HG03469 (cell line): ENCODE measurements around the gene PEX26.
"Not testable (repeated sequence)": the region's sequence is repeated elsewhere in the genome, so short reads cannot be mapped to it uniquely, and the experiment has no call there.

Source experiments
- ATAC-seq: cut with Tn5 transposase; IDR thresholded peaks from one replicate; pipeline ENCODE4 v1.9.1; 2021; ENCODE audit warnings: mild to moderate bottlenecking, moderate library complexity, moderate number of reproducible peaks; ENCODE audit not compliant: unreplicated experiment

Gene PEX26

DNA sequence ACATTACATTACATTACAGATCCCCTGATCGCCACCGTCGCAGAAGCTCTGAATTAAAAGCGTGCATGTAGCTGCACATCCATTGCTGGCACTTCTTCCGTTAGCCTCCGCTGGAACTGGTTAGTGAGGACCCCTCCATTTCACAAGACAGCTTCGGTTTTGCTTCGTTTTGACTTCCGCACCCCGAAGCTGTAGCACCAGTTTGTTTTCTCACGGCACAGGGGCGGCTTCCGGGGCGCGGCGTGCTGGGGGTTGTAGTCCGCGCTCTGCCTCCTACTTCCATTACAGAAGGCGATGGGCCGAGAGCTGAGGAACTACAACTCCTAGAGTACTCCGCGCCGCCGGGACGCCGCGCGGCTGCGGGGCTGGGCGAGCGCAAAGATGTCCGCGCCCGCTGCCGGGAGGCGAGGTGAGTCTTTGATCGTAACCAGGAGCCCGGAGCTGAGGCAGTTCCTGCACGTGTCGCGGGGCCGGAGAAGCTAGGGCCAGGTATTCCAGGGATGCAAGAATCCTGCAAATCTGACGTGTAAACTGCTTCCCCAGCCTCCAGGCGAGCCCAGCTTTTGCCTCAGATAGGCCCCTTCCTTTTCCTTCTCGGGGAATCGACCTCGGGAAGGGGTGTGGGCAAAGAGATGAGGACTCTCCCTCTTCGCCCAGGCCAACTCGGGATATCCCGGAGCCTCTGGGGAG, at the start of gene PEX26:
TSS of gene PEX26 (plus strand) at position 352 of the 690 bp plus-strand sequence. CDS start 387 bp downstream, outside the sequence.
- ATAC-seq = peak; percentile 76

- ATAC-seq = no peak
Measured at GRCh38 chr22:18028817-18029527, 48.8 kb upstream of the PEX26 start.

DNA sequence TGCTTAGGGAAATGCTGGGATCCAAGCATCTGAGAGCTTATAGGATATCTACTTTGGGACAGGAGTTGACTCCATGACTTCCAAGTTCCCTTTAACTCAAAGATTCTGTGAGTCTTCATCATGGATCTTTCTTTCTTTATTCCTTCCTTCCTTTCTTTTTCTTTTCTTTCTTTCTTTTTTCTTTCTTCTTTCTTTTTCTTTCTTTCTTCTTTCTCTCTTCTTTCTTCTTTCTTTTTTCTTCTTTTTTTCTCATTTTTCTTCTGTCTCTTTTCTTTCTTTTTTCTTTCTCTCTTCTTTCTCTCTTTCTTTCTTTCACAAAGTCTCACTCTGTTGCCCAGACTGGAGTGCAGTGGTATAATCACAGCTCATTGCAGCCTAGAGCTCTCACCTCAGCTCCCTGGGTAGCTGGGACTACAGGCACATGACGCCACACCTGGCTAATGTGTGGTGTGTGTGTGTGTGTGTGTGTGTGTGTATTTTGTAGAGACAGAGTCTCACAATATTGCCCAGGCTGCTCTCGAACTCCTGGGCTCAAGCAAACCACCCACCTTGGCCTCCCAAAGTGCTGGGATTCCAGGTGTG, 48.0 kb upstream of the PEX26 start:
- no peak for ATAC-seq

GRCh38 chr22:18031695-18032454, 45.9 kb upstream of the PEX26 start:
- ATAC-seq = no peak

DNA sequence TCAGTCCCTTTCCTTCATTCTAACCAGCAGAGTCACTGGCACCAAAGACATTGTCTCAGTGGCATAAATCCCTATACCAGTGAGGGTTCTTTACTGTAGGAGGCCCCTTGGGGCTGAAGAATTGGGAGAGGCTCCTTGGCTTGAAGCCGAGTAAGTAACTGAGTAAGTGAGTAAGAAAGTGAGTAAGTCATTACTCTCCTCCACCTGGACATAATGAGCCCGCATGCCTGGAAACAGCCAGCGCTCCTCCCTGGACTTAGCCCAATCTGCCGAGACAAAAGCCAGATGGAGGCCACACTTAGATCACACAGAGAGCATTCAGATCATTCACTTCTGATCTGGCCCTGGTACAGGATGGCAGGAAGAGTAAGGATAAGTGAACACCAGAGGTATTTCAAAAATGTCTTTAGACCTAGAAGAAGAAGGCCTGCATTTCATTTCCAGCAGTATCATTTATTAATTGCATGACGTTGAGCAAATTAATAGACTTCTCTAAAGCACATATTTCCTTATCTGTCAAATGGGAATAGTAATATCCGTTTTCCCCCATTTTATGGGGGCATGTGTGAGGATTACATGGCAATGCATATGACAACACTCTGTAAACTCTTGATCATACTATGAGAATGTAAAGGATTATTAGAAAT, 45.2 kb upstream of the PEX26 start:
- ATAC-seq = no peak

- ATAC-seq = no peak
Measured at GRCh38 chr22:18033204-18033998, 44.4 kb upstream of the PEX26 start.

DNA sequence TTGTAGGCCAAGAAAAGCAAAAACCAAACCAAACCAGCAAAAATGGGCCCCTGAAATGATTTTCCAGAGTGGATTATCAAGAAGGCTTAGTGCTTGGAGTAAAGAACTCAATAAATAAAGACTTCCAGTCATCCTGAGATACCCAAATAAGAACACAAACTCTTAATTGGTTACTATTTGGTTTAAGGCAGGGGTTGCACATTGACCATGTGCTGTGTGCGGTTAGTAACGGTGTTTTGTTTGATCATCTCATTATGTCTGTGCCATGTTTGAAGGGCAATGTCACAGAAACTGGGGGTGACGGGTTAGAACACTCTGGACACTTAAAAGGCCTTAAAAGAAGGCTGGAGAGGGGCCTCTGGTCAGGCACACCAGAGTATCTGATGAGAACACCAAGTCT, 43.7 kb upstream of the PEX26 start:
- no peak for ATAC-seq

- no peak for ATAC-seq
Measured at GRCh38 chr22:18035751-18036150, 42.0 kb upstream of the PEX26 start.

DNA sequence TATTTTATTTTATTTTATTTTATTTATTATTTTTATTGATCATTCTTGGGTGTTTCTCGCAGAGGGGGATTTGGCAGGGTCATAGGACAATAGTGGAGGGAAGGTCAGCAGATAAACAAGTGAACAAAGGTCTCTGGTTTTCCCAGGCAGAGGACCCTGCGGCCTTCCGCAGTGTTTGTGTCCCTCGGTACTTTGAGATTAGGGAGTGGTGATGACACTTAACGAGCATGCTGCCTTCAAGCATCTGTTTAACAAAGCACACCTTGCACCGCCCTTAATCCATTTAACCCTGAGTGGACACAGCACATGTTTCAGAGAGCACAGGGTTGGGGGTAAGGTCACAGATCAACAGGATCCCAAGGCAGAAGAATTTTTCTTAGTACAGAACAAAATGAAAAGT, 36.9 kb upstream of the PEX26 start:
- not testable (repeated sequence) for ATAC-seq

- ATAC-seq = no peak
Measured at GRCh38 chr22:18042685-18043084, 35.1 kb upstream of the PEX26 start.

GRCh38 chr22:18044548-18045271, 33.1 kb upstream of the PEX26 start:
- no peak for ATAC-seq

- ATAC-seq = no peak
Measured at GRCh38 chr22:18045794-18046193, 32.0 kb upstream of the PEX26 start.

- no peak for ATAC-seq
Measured at GRCh38 chr22:18048041-18048440, 29.7 kb upstream of the PEX26 start.

DNA sequence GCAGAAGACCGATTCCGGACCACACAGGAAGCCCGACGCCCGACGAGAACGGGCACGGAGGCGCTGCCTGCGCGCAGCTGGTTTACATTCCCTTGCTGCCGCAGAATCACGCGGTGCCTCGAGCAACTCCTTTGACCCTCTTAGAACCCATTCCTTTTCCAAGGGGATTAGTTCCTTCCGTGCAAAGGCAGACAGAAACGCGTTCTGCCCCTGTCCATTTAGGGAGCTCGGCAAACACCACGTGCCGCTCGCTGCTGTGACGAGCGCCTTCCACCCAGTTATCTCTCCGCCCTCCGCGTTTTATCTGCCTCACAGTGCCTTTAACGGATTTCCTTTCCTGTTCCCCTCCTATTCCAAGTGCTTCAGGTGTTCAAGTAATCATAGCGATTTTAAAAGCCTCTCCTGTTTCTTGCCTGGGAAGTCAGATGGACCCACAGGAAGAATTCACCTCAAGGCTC, 29.3 kb upstream of the PEX26 start:
- no peak for ATAC-seq

GRCh38 chr22:18050065-18050464, 27.7 kb upstream of the PEX26 start:
- ATAC-seq = no peak

DNA sequence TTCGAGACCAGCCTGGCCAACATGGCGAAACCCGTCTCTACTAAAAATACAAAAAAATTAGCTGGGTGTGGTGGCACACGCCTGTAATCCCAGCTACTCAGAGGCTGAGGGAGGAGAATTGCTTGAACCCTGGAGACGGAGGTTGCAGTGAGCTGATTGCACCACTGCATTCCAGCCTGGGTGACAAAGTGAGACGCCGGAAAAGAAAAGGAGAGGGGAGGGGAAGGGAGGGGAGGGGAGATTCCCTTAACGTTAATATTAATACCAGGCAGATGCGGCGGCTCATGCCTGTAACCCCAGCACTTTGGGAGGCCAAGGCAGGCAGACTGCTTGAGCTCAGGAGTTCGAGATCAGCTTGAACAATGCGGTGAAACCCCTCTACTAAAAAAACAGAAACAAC, 26.7 kb upstream of the PEX26 start:
- not testable (repeated sequence) for ATAC-seq

GRCh38 chr22:18053216-18053946, 24.4 kb upstream of the PEX26 start:
- not testable (repeated sequence) for ATAC-seq

DNA sequence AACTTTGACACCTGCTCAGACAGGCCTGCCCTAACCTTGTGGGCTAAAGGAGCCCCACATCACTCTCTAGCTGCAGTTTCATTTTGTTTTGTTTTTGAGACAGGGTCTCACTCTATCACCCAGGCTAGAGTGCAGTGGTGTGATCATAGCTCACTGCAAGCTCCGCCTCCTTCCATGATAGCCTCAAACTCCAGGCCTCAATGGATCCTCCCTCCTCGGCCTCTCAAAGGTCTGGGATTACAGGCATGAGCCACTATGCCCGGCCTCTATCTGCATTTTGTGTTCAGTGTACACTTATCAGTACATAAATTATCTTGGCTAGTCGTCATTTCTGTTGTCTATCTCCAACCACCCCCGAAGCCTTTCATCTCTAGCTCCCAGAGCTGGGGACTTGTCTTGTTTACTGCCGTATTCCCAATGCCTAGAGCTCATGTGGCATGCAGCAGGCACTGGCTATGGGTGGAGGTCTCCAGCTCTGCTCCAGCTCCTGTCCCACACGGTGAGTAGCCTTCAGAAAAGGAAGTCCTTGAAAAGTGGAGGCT, 22.1 kb upstream of the PEX26 start:
- no peak for ATAC-seq
